IMR-90 (cell line): Measurements from ENCODE around the gene KDM1B.

Experiments
- BHLHE40 ChIP-seq: fragments of 150-350 bp; IDR thresholded peaks from 2 replicates; pipeline ENCODE4 v1.6.1; 2016; ENCODE audit warnings: mild to moderate bottlenecking, low read depth, low read length
- CEBPB ChIP-seq: IDR thresholded peaks from 2 replicates; pipeline ENCODE4 v1.6.1; 2012; ENCODE audit warnings: low read depth, low read length, improper control_type of control experiment
- MXI1 ChIP-seq: IDR thresholded peaks from 2 replicates; pipeline ENCODE4 v1.6.1; 2012; ENCODE audit warnings: low read depth, mild to moderate bottlenecking, low read length, moderate library complexity, borderline replicate concordance
- POLR2A ChIP-seq: IDR thresholded peaks from 2 replicates; pipeline ENCODE4 v1.6.1; 2012; ENCODE audit warnings: mild to moderate bottlenecking, low read depth, low read length
- TF ChIP-seq, protein P1 (sequence below): conservative IDR thresholded peaks from 2 replicates; pipeline ENCODE4 v1.5.1; 2012; ENCODE audit warnings: mild to moderate bottlenecking, low read depth, low read length, improper control_type of control experiment

GRCh38 chr6:18162401-18162800 is 7.2 kb downstream of the KDM1B start:
- TF ChIP-seq, protein P1, sequence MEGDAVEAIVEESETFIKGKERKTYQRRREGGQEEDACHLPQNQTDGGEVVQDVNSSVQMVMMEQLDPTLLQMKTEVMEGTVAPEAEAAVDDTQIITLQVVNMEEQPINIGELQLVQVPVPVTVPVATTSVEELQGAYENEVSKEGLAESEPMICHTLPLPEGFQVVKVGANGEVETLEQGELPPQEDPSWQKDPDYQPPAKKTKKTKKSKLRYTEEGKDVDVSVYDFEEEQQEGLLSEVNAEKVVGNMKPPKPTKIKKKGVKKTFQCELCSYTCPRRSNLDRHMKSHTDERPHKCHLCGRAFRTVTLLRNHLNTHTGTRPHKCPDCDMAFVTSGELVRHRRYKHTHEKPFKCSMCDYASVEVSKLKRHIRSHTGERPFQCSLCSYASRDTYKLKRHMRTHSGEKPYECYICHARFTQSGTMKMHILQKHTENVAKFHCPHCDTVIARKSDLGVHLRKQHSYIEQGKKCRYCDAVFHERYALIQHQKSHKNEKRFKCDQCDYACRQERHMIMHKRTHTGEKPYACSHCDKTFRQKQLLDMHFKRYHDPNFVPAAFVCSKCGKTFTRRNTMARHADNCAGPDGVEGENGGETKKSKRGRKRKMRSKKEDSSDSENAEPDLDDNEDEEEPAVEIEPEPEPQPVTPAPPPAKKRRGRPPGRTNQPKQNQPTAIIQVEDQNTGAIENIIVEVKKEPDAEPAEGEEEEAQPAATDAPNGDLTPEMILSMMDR, result no peak
- TF ChIP-seq CEBPB (no peak), POLR2A (no peak), MXI1 (no peak), BHLHE40 (no peak)
